ENCODE measurements around the gene TBC1D22A. TPM values are rescaled to one million over a fixed set of nuclear protein-coding genes. Genes with fewer than 3 reads are reported as not detected.

Gene TBC1D22A
- total and polyA plus RNA-seq, 2 experiments from 2014 or later, result 9.6 to 13.3 TPM

GRCh38 chr22:46846832-46847355 lies 84.4 kb downstream of the TBC1D22A start (continued):
- TF ChIP-seq, protein P1, sequence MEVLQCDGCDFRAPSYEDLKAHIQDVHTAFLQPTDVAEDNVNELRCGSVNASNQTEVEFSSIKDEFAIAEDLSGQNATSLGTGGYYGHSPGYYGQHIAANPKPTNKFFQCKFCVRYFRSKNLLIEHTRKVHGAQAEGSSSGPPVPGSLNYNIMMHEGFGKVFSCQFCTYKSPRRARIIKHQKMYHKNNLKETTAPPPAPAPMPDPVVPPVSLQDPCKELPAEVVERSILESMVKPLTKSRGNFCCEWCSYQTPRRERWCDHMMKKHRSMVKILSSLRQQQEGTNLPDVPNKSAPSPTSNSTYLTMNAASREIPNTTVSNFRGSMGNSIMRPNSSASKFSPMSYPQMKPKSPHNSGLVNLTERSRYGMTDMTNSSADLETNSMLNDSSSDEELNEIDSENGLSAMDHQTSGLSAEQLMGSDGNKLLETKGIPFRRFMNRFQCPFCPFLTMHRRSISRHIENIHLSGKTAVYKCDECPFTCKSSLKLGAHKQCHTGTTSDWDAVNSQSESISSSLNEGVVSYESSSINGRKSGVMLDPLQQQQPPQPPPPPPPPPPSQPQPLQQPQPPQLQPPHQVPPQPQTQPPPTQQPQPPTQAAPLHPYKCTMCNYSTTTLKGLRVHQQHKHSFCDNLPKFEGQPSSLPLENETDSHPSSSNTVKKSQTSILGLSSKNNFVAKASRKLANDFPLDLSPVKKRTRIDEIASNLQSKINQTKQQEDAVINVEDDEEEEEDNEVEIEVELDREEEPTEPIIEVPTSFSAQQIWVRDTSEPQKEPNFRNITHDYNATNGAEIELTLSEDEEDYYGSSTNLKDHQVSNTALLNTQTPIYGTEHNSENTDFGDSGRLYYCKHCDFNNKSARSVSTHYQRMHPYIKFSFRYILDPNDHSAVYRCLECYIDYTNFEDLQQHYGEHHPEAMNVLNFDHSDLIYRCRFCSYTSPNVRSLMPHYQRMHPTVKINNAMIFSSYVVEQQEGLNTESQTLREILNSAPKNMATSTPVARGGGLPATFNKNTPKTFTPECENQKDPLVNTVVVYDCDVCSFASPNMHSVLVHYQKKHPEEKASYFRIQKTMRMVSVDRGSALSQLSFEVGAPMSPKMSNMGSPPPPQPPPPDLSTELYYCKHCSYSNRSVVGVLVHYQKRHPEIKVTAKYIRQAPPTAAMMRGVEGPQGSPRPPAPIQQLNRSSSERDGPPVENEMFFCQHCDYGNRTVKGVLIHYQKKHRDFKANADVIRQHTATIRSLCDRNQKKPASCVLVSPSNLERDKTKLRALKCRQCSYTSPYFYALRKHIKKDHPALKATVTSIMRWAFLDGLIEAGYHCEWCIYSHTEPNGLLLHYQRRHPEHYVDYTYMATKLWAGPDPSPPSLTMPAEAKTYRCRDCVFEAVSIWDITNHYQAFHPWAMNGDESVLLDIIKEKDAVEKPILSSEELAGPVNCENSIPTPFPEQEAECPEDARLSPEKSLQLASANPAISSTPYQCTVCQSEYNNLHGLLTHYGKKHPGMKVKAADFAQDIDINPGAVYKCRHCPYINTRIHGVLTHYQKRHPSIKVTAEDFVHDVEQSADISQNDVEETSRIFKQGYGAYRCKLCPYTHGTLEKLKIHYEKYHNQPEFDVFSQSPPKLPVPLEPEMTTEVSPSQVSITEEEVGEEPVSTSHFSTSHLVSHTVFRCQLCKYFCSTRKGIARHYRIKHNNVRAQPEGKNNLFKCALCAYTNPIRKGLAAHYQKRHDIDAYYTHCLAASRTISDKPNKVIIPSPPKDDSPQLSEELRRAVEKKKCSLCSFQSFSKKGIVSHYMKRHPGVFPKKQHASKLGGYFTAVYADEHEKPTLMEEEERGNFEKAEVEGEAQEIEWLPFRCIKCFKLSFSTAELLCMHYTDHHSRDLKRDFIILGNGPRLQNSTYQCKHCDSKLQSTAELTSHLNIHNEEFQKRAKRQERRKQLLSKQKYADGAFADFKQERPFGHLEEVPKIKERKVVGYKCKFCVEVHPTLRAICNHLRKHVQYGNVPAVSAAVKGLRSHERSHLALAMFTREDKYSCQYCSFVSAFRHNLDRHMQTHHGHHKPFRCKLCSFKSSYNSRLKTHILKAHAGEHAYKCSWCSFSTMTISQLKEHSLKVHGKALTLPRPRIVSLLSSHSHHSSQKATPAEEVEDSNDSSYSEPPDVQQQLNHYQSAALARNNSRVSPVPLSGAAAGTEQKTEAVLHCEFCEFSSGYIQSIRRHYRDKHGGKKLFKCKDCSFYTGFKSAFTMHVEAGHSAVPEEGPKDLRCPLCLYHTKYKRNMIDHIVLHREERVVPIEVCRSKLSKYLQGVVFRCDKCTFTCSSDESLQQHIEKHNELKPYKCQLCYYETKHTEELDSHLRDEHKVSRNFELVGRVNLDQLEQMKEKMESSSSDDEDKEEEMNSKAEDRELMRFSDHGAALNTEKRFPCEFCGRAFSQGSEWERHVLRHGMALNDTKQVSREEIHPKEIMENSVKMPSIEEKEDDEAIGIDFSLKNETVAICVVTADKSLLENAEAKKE (CRISPR knock-in tag; IDR thresholded peaks at IDR 0.05), result no peak
- TF ChIP-seq CREB1 (CRISPR knock-in tag; IDR thresholded peaks at IDR 0.05; ENCODE audit: low read depth) (no peak), POLR2AphosphoS5 (IDR thresholded peaks at IDR 0.05; ENCODE audit: low read depth) (no peak), ETS1 (IDR thresholded peaks at IDR 0.05) (no peak), NANOG (IDR thresholded peaks at IDR 0.05; ENCODE audit: borderline replicate concordance) (no peak), ZNF331 (CRISPR knock-in tag; IDR thresholded peaks at IDR 0.05; ENCODE audit: low read depth) (no peak), ZNF114 (CRISPR knock-in tag; IDR thresholded peaks at IDR 0.05) (no peak)

DNA sequence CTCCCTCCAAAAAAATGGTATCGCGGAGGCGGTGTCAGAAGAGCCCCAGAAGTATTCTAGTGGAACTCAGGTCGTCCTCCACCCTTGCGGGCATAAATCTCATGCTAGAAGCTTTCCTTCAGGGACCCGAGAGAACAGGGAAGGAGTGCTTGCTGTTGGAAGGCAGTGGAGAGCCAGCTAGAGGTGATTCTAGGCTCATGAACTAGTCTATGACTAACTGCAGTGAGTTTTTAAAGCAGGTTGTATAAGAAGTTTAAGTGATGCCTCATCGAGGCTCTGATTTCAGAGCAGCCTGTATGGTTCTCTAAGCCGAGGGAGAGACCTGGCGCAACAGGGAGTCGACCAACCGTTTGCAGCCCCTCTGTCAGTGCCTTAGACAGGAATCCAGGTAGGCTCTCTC lies 85.7 kb downstream of the TBC1D22A start:
- peaks cover 20% of the 10 kb centered on the region for H3K4me1 Mint-ChIP-seq
- TF ChIP-seq NANOG (IDR thresholded peaks at IDR 0.05; ENCODE audit: borderline replicate concordance) (no peak), ZNF114 (CRISPR knock-in tag; IDR thresholded peaks at IDR 0.05) (no peak), EZH2 (IDR thresholded peaks at IDR 0.05; ENCODE audit: low read depth, unreplicated experiment) (no peak), JUNB (IDR thresholded peaks at IDR 0.05; ENCODE audit: unreplicated experiment) (no peak), ETS1 (IDR thresholded peaks at IDR 0.05) (no peak), REST (IDR thresholded peaks at IDR 0.05; ENCODE audit: unreplicated experiment) (no peak), CREB1 (CRISPR knock-in tag; IDR thresholded peaks at IDR 0.05; ENCODE audit: low read depth) (no peak)

More for the DNA sequence above, 85.7 kb downstream of the TBC1D22A start:
- Histone ChIP-seq H3K27ac (ENCODE audit: low read depth) (no peak overlapping the region), H3K79me2 (replicated peaks; ENCODE audit: insufficient read depth) (peaks cover 14% of the 10 kb centered on the region; the same call in 1 of the 2 replicates), H2AFZ (no peak overlapping the region), H3K27me3 (ENCODE audit: insufficient read depth) (no peaks in the 10 kb centered on the region), H4K20me1 (replicated peaks; ENCODE audit: insufficient read depth) (no peaks in the 10 kb centered on the region; the same call in 1 of the 2 replicates), H3K9me2 (ENCODE audit: insufficient read depth) (no peaks in the 10 kb centered on the region), H3F3A (replicated peaks; ENCODE audit: low read depth) (no peaks in the 10 kb centered on the region), H3K4me3 (no peak overlapping the region), H3K36me3 (ENCODE audit: insufficient read depth) (peaks cover 3% of the 10 kb centered on the region; the same call in 1 of the 2 replicates), H3K4me1 (ENCODE audit: insufficient read depth) (no peaks in the 10 kb centered on the region), H3K4me2 (no peak overlapping the region)
- DNase-seq (ENCODE audit: low spot score), result no peak
- no peak overlapping the region for H3K4me3 Mint-ChIP-seq
- H3K27ac Mint-ChIP-seq, result no peak overlapping the region
- ATAC-seq, result no peak
- peaks cover 9% of the 10 kb centered on the region for H3K36me3 Mint-ChIP-seq (ENCODE audit: low read depth)
- H3K9me3 Mint-ChIP-seq, result no peaks in the 10 kb centered on the region; the same call in 2 of the 3 replicates
- no peaks in the 10 kb centered on the region for H3K27me3 Mint-ChIP-seq (ENCODE audit: insufficient read depth, low read depth, poor library complexity)
